WTC11 (cell line): ENCODE data around the gene PSMD13. TPM values are rescaled to one million over a fixed set of nuclear protein-coding genes. Genes with fewer than 3 reads are reported as not detected.

Source experiments
- ATAC-seq: fragments of 200-7000 bp; cut with Tn5 transposase; 2 replicates; pipeline ENCODE4 v1.10.0; 2021; ENCODE audit warnings: mild to moderate bottlenecking, moderate library complexity
- CTCF ChIA-PET: fragments of 300-600 bp; sonication (Branson Sonifier 250); formaldehyde crosslinking; loops from one replicate; lab custom pipeline; 2021; ENCODE audit warnings: antibody characterized with exemption; lab: Charles Lee
- POLR2A ChIA-PET: fragments of 350-600 bp; sonication (Branson Sonifier 250); formaldehyde crosslinking; loops from one replicate; lab custom pipeline; 2021; ENCODE audit warnings: antibody characterized with exemption; lab: Charles Lee
- DNase-seq: peaks from one replicate; pipeline ENCODE4 v3.0.0; 2021; ENCODE audit warnings: low spot score
- H3K27ac Mint-ChIP-seq: 2 replicates; pipeline ENCODE4 v1.8.0; 2021; ENCODE audit warnings: mixed read lengths
- H3K27me3 Mint-ChIP-seq: 2 replicates; pipeline ENCODE4 v1.8.0; 2021; ENCODE audit warnings: low read depth, mild to moderate bottlenecking, moderate library complexity, mixed read lengths
- H3K36me3 Mint-ChIP-seq: 2 replicates; pipeline ENCODE4 v1.8.0; 2021; ENCODE audit warnings: mixed read lengths
- H3K4me1 Mint-ChIP-seq: 2 replicates; pipeline ENCODE4 v1.8.0; 2022; ENCODE audit warnings: mixed read lengths
- H3K4me3 Mint-ChIP-seq: 2 replicates; pipeline ENCODE4 v1.8.0; 2021; ENCODE audit warnings: mild to moderate bottlenecking, moderate library complexity, mixed read lengths
- H3K9me3 Mint-ChIP-seq: 2 replicates; pipeline ENCODE4 v1.8.0; 2021; ENCODE audit warnings: mixed read lengths
- ATF1 ChIP-seq: sonication (generic); formaldehyde crosslinking; IDR thresholded peaks from 2 replicates; pipeline ENCODE4 v1.8.1; 2023; ENCODE audit warnings: mild to moderate bottlenecking, moderate library complexity, missing genetic modification reagents
- CBFB ChIP-seq: sonication (generic); formaldehyde crosslinking; IDR thresholded peaks from 2 replicates; pipeline ENCODE4 v1.8.1; 2022; ENCODE audit warnings: mild to moderate bottlenecking, low read depth, missing genetic modification reagents
- CREM ChIP-seq: sonication (generic); formaldehyde crosslinking; IDR thresholded peaks from 2 replicates; pipeline ENCODE4 v1.8.1; 2022; ENCODE audit warnings: mild to moderate bottlenecking, missing genetic modification reagents, moderate library complexity
- ELF4 ChIP-seq: sonication (generic); formaldehyde crosslinking; IDR thresholded peaks from 2 replicates; pipeline ENCODE4 v1.8.1; 2022; ENCODE audit warnings: low read depth, mild to moderate bottlenecking, moderate library complexity, missing genetic modification reagents
- ETV6 ChIP-seq: sonication (generic); formaldehyde crosslinking; IDR thresholded peaks from 2 replicates; pipeline ENCODE4 v1.8.1; 2022; ENCODE audit warnings: mild to moderate bottlenecking, missing genetic modification reagents
- FOXK1 ChIP-seq: sonication (generic); formaldehyde crosslinking; IDR thresholded peaks from 2 replicates; pipeline ENCODE4 v1.8.0; 2022; ENCODE audit warnings: mild to moderate bottlenecking, moderate library complexity, missing genetic modification reagents
- GABPB1 ChIP-seq: sonication (generic); formaldehyde crosslinking; IDR thresholded peaks from 2 replicates; pipeline ENCODE4 v1.8.1; 2023; ENCODE audit warnings: mild to moderate bottlenecking, missing genetic modification reagents
- NR3C1 ChIP-seq: sonication (generic); formaldehyde crosslinking; conservative IDR thresholded peaks from 2 replicates; pipeline ENCODE4 v1.8.1; 2023; ENCODE audit warnings: low read depth, mild to moderate bottlenecking, missing genetic modification reagents
- SMAD4 ChIP-seq: sonication (generic); formaldehyde crosslinking; IDR thresholded peaks from 2 replicates; pipeline ENCODE4 v1.8.0; 2022; ENCODE audit warnings: mild to moderate bottlenecking, missing genetic modification reagents
- TEAD1 ChIP-seq: sonication (generic); formaldehyde crosslinking; IDR thresholded peaks from 2 replicates; pipeline ENCODE4 v1.8.0; 2022; ENCODE audit warnings: mild to moderate bottlenecking, missing genetic modification reagents
- TP53 ChIP-seq: sonication (generic); formaldehyde crosslinking; IDR thresholded peaks from 2 replicates; pipeline ENCODE4 v1.8.1; 2023; ENCODE audit warnings: mild to moderate bottlenecking, missing genetic modification reagents
- ZNF219 ChIP-seq: sonication (generic); formaldehyde crosslinking; IDR thresholded peaks from 2 replicates; pipeline ENCODE4 v1.8.0; 2023; ENCODE audit warnings: missing genetic modification reagents, mild to moderate bottlenecking, borderline replicate concordance
- ZNF263 ChIP-seq: sonication (generic); formaldehyde crosslinking; IDR thresholded peaks from 2 replicates; pipeline ENCODE4 v1.8.1; 2022; ENCODE audit warnings: low read depth, mild to moderate bottlenecking, moderate library complexity, missing genetic modification reagents
- ZNF416 ChIP-seq: fragments of 250-450 bp; sonication (Bioruptor Pico); IDR thresholded peaks from 2 replicates; pipeline ENCODE4 v1.9.0; 2021; ENCODE audit warnings: mild to moderate bottlenecking, inconsistent platforms
- ZNF671 ChIP-seq: fragments of 250-450 bp; sonication (Bioruptor Pico); IDR thresholded peaks from 2 replicates; pipeline ENCODE4 v1.8.0; 2021; ENCODE audit warnings: mild to moderate bottlenecking
- total RNA-seq: library from RNA; stranded (reverse); gene quantifications from 3 replicates; pipeline ENCODE4 v1.2.3, GENCODE V29; 2021
- TF ChIP-seq, protein P1 (sequence below): fragments of 250-450 bp; sonication (Bioruptor Pico); IDR thresholded peaks from 2 replicates; pipeline ENCODE4 v2.1.2; 2022; ENCODE audit warnings: mild to moderate bottlenecking, moderate library complexity
- TF ChIP-seq, protein P2 (sequence below): sonication (generic); formaldehyde crosslinking; IDR thresholded peaks from 2 replicates; pipeline ENCODE4 v1.8.0; 2022; ENCODE audit warnings: mild to moderate bottlenecking, missing genetic modification reagents
- TF ChIP-seq, protein P3 (sequence below): sonication (generic); formaldehyde crosslinking; IDR thresholded peaks from 2 replicates; pipeline ENCODE4 v1.8.1; 2023; ENCODE audit warnings: mild to moderate bottlenecking, missing genetic modification reagents, moderate library complexity
- TF ChIP-seq, protein P4 (sequence below): sonication (generic); formaldehyde crosslinking; IDR thresholded peaks from 2 replicates; pipeline ENCODE4 v1.8.0; 2023; ENCODE audit warnings: mild to moderate bottlenecking, missing genetic modification reagents
- TF ChIP-seq, protein P5 (sequence below): fragments of 200-600 bp; IDR thresholded peaks from 2 replicates; pipeline ENCODE4 v1.8.0; 2022; ENCODE audit warnings: antibody characterized with exemption

PSMD13 gene
- total RNA-seq, 1 experiment from 2014 or later: 148 TPM

DNA sequence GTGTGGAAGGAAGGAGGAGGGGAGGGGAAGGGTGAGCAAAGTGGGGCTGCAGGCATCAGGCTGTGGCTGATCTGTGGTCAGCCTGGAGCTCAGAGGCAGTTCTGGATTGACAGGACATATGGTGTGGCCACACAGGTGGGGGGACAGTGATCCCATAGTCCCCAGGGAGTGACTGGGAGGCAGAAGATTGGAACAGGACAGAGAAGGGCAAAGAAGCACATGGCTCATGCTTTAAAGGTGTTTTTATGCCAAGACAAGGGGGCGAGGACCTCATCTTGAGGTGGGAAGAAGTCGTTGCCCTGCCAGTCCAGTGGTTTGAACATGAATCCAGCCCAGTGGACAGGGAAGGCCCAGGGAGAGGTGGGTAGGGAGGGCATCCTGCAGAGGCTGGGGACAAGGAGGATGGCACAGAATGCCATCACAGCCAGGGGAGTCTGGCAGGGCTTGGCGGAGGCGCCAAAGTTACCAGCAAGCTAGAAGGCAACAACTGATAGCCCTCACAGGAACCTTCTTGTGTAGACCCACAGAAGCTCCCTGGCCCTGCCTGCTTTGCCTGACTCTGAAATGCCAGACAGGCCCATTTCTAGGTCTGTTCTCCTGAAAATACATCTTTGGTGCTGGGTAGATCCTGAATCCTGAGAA, 32.7 kb upstream of the PSMD13 start:
- ATAC-seq (no peak), DNase-seq (no peak)
- POLR2A ChIA-PET: no interaction called here
- no peak overlapping the region for H3K27ac Mint-ChIP-seq
- H3K4me3 Mint-ChIP-seq: no peak overlapping the region
- no peaks in the 10 kb centered on the region for H3K9me3 Mint-ChIP-seq
- TF ChIP-seq CBFB (CRISPR knock-in tag): no peak
- no peak for TF ChIP-seq FOXK1 (CRISPR knock-in tag)
- TF ChIP-seq SMAD4: no peak
- TF ChIP-seq, protein P1, sequence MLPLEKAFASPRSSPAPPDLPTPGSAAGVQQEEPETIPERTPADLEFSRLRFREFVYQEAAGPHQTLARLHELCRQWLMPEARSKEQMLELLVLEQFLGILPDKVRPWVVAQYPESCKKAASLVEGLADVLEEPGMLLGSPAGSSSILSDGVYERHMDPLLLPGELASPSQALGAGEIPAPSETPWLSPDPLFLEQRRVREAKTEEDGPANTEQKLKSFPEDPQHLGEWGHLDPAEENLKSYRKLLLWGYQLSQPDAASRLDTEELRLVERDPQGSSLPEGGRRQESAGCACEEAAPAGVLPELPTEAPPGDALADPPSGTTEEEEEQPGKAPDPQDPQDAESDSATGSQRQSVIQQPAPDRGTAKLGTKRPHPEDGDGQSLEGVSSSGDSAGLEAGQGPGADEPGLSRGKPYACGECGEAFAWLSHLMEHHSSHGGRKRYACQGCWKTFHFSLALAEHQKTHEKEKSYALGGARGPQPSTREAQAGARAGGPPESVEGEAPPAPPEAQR (CRISPR knock-in tag): no peak
- no peak for TF ChIP-seq ZNF416 (CRISPR knock-in tag)
- no peak for TF ChIP-seq ETV6 (CRISPR knock-in tag)
- TF ChIP-seq GABPB1 (CRISPR knock-in tag): no peak
- TF ChIP-seq ZNF219: no peak
- peaks cover 13% of the 10 kb centered on the region for H3K36me3 Mint-ChIP-seq
- peaks cover 4% of the 10 kb centered on the region; the same call in 1 of the 2 replicates for H3K4me1 Mint-ChIP-seq
- H3K27me3 Mint-ChIP-seq: no peaks in the 10 kb centered on the region
- CTCF ChIA-PET: no interaction called here

DNA sequence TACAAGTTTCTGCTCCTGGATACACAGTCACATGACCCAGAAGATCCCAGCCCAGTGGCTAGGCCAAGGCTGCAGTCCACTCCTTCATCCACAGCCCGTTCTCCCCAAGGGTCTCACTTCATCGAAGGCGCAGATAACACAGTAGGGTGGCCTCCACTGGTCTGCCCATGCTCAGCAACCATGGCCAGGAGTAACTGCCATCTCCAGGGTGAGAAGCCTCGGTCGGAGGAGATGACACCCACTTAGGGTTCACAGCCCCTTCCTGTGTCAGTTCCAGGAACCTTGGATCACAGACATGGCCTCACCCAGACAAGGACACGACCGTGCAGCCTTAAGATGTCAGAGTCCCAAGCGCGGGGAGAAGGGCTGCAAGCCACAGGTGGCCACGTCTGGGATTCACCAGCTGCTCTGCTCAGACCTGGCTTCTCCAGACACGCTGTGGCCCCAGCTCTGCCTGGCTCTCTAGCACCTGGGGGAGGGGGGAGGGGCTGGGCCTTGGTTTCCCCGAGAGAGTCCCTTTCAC, 32.1 kb upstream of the PSMD13 start:
- ATAC-seq (no peak), DNase-seq (no peak)
- TF ChIP-seq ATF1 (CRISPR knock-in tag) (no peak), TP53 (CRISPR knock-in tag) (no peak), ELF4 (CRISPR knock-in tag) (no peak), ZNF263 (no peak), TEAD1 (no peak), CREM (CRISPR knock-in tag) (no peak), NR3C1 (CRISPR knock-in tag) (no peak), ZNF671 (CRISPR knock-in tag) (no peak)
- TF ChIP-seq, protein P2, sequence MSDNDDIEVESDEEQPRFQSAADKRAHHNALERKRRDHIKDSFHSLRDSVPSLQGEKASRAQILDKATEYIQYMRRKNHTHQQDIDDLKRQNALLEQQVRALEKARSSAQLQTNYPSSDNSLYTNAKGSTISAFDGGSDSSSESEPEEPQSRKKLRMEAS (CRISPR knock-in tag): no peak
- TF ChIP-seq, protein P3, sequence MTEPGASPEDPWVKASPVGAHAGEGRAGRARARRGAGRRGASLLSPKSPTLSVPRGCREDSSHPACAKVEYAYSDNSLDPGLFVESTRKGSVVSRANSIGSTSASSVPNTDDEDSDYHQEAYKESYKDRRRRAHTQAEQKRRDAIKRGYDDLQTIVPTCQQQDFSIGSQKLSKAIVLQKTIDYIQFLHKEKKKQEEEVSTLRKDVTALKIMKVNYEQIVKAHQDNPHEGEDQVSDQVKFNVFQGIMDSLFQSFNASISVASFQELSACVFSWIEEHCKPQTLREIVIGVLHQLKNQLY (CRISPR knock-in tag): no peak
- TF ChIP-seq, protein P4, sequence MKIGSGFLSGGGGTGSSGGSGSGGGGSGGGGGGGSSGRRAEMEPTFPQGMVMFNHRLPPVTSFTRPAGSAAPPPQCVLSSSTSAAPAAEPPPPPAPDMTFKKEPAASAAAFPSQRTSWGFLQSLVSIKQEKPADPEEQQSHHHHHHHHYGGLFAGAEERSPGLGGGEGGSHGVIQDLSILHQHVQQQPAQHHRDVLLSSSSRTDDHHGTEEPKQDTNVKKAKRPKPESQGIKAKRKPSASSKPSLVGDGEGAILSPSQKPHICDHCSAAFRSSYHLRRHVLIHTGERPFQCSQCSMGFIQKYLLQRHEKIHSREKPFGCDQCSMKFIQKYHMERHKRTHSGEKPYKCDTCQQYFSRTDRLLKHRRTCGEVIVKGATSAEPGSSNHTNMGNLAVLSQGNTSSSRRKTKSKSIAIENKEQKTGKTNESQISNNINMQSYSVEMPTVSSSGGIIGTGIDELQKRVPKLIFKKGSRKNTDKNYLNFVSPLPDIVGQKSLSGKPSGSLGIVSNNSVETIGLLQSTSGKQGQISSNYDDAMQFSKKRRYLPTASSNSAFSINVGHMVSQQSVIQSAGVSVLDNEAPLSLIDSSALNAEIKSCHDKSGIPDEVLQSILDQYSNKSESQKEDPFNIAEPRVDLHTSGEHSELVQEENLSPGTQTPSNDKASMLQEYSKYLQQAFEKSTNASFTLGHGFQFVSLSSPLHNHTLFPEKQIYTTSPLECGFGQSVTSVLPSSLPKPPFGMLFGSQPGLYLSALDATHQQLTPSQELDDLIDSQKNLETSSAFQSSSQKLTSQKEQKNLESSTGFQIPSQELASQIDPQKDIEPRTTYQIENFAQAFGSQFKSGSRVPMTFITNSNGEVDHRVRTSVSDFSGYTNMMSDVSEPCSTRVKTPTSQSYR (CRISPR knock-in tag): no peak
- TF ChIP-seq, protein P5, sequence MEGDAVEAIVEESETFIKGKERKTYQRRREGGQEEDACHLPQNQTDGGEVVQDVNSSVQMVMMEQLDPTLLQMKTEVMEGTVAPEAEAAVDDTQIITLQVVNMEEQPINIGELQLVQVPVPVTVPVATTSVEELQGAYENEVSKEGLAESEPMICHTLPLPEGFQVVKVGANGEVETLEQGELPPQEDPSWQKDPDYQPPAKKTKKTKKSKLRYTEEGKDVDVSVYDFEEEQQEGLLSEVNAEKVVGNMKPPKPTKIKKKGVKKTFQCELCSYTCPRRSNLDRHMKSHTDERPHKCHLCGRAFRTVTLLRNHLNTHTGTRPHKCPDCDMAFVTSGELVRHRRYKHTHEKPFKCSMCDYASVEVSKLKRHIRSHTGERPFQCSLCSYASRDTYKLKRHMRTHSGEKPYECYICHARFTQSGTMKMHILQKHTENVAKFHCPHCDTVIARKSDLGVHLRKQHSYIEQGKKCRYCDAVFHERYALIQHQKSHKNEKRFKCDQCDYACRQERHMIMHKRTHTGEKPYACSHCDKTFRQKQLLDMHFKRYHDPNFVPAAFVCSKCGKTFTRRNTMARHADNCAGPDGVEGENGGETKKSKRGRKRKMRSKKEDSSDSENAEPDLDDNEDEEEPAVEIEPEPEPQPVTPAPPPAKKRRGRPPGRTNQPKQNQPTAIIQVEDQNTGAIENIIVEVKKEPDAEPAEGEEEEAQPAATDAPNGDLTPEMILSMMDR: no peak
- Mint-ChIP-seq H3K4me1 (peaks cover 6% of the 10 kb centered on the region; the same call in 1 of the 2 replicates), H3K9me3 (no peaks in the 10 kb centered on the region), H3K36me3 (peaks cover 14% of the 10 kb centered on the region), H3K4me3 (no peak overlapping the region), H3K27me3 (no peaks in the 10 kb centered on the region), H3K27ac (no peak overlapping the region)
- CTCF ChIA-PET: no interaction called here
- POLR2A ChIA-PET: no interaction called here
